K562 (cell line): ENCODE measurements around the gene SLC25A53. TPM values are rescaled to one million over a fixed set of nuclear protein-coding genes. Genes with fewer than 3 reads are reported as not detected.
A peak's percentile ranks its signal among the peaks of the same experiment; 100 is the strongest.

Experiments used
- BACH1 ChIP-seq: fragments of 200-800 bp; sonication (Bioruptor generic); IDR thresholded peaks from 2 replicates; pipeline ENCODE4 v1.6.1; 2016; ENCODE audit warnings: missing genetic modification characterization, missing compliant biosample characterization
- CREM ChIP-seq: IDR thresholded peaks from 2 replicates; pipeline ENCODE4 v1.6.1; 2014; ENCODE audit warnings: antibody characterized with exemption, low read depth
- CTCFL ChIP-seq: IDR thresholded peaks from 2 replicates; pipeline ENCODE4 v1.6.1; 2011; ENCODE audit warnings: borderline replicate concordance, low read depth, mild to moderate bottlenecking, moderate library complexity, low read length; ENCODE audit not compliant: insufficient read depth, poor library complexity, severe bottlenecking
- E2F1 ChIP-seq: sonication (generic); formaldehyde crosslinking; IDR thresholded peaks from 2 replicates; pipeline ENCODE4 v1.8.1; 2023; ENCODE audit warnings: mild to moderate bottlenecking, missing genetic modification reagents, moderate library complexity
- EGR1 ChIP-seq: fragments of 450-650 bp; conservative IDR thresholded peaks from 2 replicates; pipeline ENCODE4 v1.6.1; 2017; ENCODE audit warnings: mild to moderate bottlenecking
- ELK1 ChIP-seq: sonication (generic); formaldehyde crosslinking; IDR thresholded peaks from 2 replicates; pipeline ENCODE4 v1.8.1; 2022; ENCODE audit warnings: missing genetic modification reagents
- ETS2 ChIP-seq: IDR thresholded peaks from 2 replicates; pipeline ENCODE4 v1.6.1; 2016; ENCODE audit warnings: borderline replicate concordance, missing genetic modification characterization, mild to moderate bottlenecking, moderate library complexity, missing compliant biosample characterization; ENCODE audit not compliant: poor library complexity, severe bottlenecking
- HDAC6 ChIP-seq: IDR thresholded peaks from 2 replicates; pipeline ENCODE4 v1.6.1; 2012; ENCODE audit warnings: low read depth, mild to moderate bottlenecking, control low read depth, inconsistent platforms, low read length, moderate library complexity
- NR1H2 ChIP-seq: sonication (generic); formaldehyde crosslinking; IDR thresholded peaks from 2 replicates; pipeline ENCODE4 v1.4.0; 2020; ENCODE audit warnings: mild to moderate bottlenecking, missing genetic modification reagents
- RAD21 ChIP-seq, 2 experiments: fragments of 250-450 bp in 1 of 2; fragments of 450-650 bp in 1 of 2; sonication (Bioruptor Pico) in 1 of 2; formaldehyde crosslinking in 1 of 2; IDR thresholded peaks in 1 of 2; conservative IDR thresholded peaks in 1 of 2; 2 replicates each; pipeline versions ENCODE4 v1.4.0 to v1.8.0; 2020 to 2022; ENCODE audit warnings: mild to moderate bottlenecking in 2 of 2, moderate library complexity in 1 of 2
- RB1 ChIP-seq: fragments of 450-650 bp; IDR thresholded peaks from 2 replicates; pipeline ENCODE4 v1.6.1; 2017; ENCODE audit warnings: low read depth, mild to moderate bottlenecking
- RBBP5 ChIP-seq: fragments of 200-600 bp; sonication (generic); IDR thresholded peaks from 2 replicates; pipeline ENCODE4 v1.6.1; 2012; ENCODE audit warnings: borderline replicate concordance, mild to moderate bottlenecking, low read length, control low read depth, inconsistent platforms; ENCODE audit not compliant: insufficient read depth, poor library complexity, severe bottlenecking
- RBM34 ChIP-seq: fragments of 200-400 bp; formaldehyde crosslinking; IDR thresholded peaks from 2 replicates; pipeline ENCODE4 v1.6.1; 2018; ENCODE audit warnings: low read length, borderline replicate concordance; ENCODE audit not compliant: insufficient read depth
- SAFB2 ChIP-seq: fragments of 200-400 bp; formaldehyde crosslinking; IDR thresholded peaks from 2 replicates; pipeline ENCODE4 v1.6.1; 2018; ENCODE audit warnings: borderline replicate concordance, low read length, low read depth, moderate library complexity; ENCODE audit not compliant: severe bottlenecking
- TCF7L2 ChIP-seq: fragments of 150-350 bp; IDR thresholded peaks from 2 replicates; pipeline ENCODE4 v1.6.1; 2016; ENCODE audit warnings: low read depth, mild to moderate bottlenecking, low read length, moderate library complexity
- THAP7 ChIP-seq: fragments of 250-450 bp; sonication (Bioruptor Pico); IDR thresholded peaks from 2 replicates; pipeline ENCODE4 v1.5.0; 2021
- USF2 ChIP-seq: sonication (generic); formaldehyde crosslinking; IDR thresholded peaks from 2 replicates; pipeline ENCODE4 v1.5.0; 2020; ENCODE audit warnings: missing genetic modification reagents
- ZNF274 ChIP-seq: IDR thresholded peaks from 2 replicates; pipeline ENCODE4 v1.6.1; 2011; ENCODE audit warnings: low read depth, mild to moderate bottlenecking, low read length, moderate library complexity, borderline replicate concordance
- ZNF41 ChIP-seq: fragments of 250-450 bp; sonication (Bioruptor Pico); conservative IDR thresholded peaks from 2 replicates; pipeline ENCODE4 v1.4.0; 2020; ENCODE audit warnings: mild to moderate bottlenecking
- ZNF785 ChIP-seq: fragments of 250-450 bp; sonication (Bioruptor Pico); IDR thresholded peaks from 2 replicates; pipeline ENCODE4 v1.4.0; 2020; ENCODE audit warnings: mild to moderate bottlenecking
- polyA plus RNA-seq, 8 experiments: library from polyadenylated mRNA; depleted of rRNA in 4 of 8; stranded (reverse) in 5 of 8; unstranded in 3 of 8; fragments of >200 nt; fragmentation: Nextera tagmentation in 2 of 8; fragmentation: Illumina TruSeq in 1 of 8; extraction: Ambion mirVana in 2 of 8; extraction: Trizol in 1 of 8; gene quantifications; 2 replicates each; pipeline versions ENCODE4 v1.2.1 to v1.2.3, GENCODE V29; 2011 to 2014; ENCODE audit warnings: inconsistent platforms in 1 of 8, missing spikeins in 1 of 8
- total RNA-seq, 7 experiments: library from RNA; depleted of rRNA in 6 of 7; stranded (reverse); fragments of >200 nt in 6 of 7; fragmentation: Illumina TruSeq in 2 of 7; extraction: Trizol in 2 of 7; gene quantifications; 2 replicates each; pipeline versions ENCODE4 v1.2.1 to v1.2.3, GENCODE V29; 2011 to 2021; ENCODE audit warnings: low replicate concordance in 1 of 7

SLC25A53 gene
- total and polyA plus RNA-seq, 9 of the 15 experiments (the other 6 are each of a cell fraction or from before 2014, with no cell fraction given): 2.4 to 8.6 (median 5.6) TPM

GRCh38 chrX:104165894-104166734, 9.3 kb upstream of the SLC25A53 start, which contains the start of gene FAM199X (continued):
- peak; percentile 28; the same call in 1 of the 2 replicates for TF ChIP-seq E2F1
- TF ChIP-seq SAFB2: no peak
- no peak for TF ChIP-seq NR1H2 (CRISPR knock-in tag)
- TF ChIP-seq HDAC6: no peak
- TF ChIP-seq RBBP5: no peak
- peak; percentile 44; the same call in 1 of the 2 replicates for TF ChIP-seq EGR1
- no peak; a peak in 1 of 4 replicates for TF ChIP-seq RAD21 (CRISPR knock-in tag; conservative IDR thresholded peaks at IDR 0.05 in 1 of 2, IDR thresholded peaks at IDR 0.05 in 1 of 2)
- TF ChIP-seq ZNF274: no peak
- TF ChIP-seq ZNF41: no peak
- no peak for TF ChIP-seq ZNF785 (CRISPR knock-in tag)
- TF ChIP-seq ETS2 (tag): no peak
- no peak for TF ChIP-seq TCF7L2
- TF ChIP-seq RBM34: no peak
- TF ChIP-seq USF2 (CRISPR knock-in tag): no peak
- TF ChIP-seq BACH1: no peak
- TF ChIP-seq RB1: peak; percentile 90; the same call in 1 of the 2 replicates
- no peak for TF ChIP-seq ELK1
- peak; percentile 92 for TF ChIP-seq CTCFL
- 0 out of 2 replicates have a peak, but pooled peaks have one; percentile 67 for TF ChIP-seq THAP7 (CRISPR knock-in tag)
- peak; percentile 28 for TF ChIP-seq CREM
